ENCODE results near the gene USP25.

The USP25 gene

GRCh38 chr21:15695241-15695640 lies 34.5 kb upstream of the USP25 start:
- Histone ChIP-seq H3K27me3 (ENCODE audit: insufficient read depth, poor library complexity, severe bottlenecking) (no peaks in the 10 kb centered on the region), H3K27ac (replicated peaks) (no peak overlapping the region)

GRCh38 chr21:15701830-15702229 lies 28.0 kb upstream of the USP25 start:
- H3K27me3 ChIP-seq (ENCODE audit: insufficient read depth, poor library complexity, severe bottlenecking), result no peaks in the 10 kb centered on the region
- no peak for DNase-seq (ENCODE audit: low read depth in 1 of 2, low spot score in 1 of 2)
- no peak overlapping the region for H3K4me3 ChIP-seq (replicated peaks; ENCODE audit: insufficient read depth, low read length)
- no peak for TF ChIP-seq REST (IDR thresholded peaks at IDR 0.05; ENCODE audit: insufficient replicate concordance, low read depth)
- no peak for TF ChIP-seq CTCF (IDR thresholded peaks at IDR 0.05; ENCODE audit: insufficient read depth, low read length)
- no peak for TF ChIP-seq POLR2AphosphoS5 (IDR thresholded peaks at IDR 0.05; ENCODE audit: low read depth)
- no peak for TF ChIP-seq GABPA (IDR thresholded peaks at IDR 0.05; ENCODE audit: low read depth)
- TF ChIP-seq SPI1 (IDR thresholded peaks at IDR 0.05; ENCODE audit: borderline replicate concordance, low read depth), result no peak
- no peak overlapping the region for H3K27ac ChIP-seq (replicated peaks)

More at GRCh38 chr21:15695241-15695640, 34.5 kb upstream of the USP25 start:
- DNase-seq (ENCODE audit: low read depth in 1 of 2, low spot score in 1 of 2), result no peak
- no peak overlapping the region for H3K4me3 ChIP-seq (replicated peaks; ENCODE audit: insufficient read depth, low read length)
- no peak for TF ChIP-seq SPI1 (IDR thresholded peaks at IDR 0.05; ENCODE audit: borderline replicate concordance, low read depth)
- no peak for TF ChIP-seq POLR2AphosphoS5 (IDR thresholded peaks at IDR 0.05; ENCODE audit: low read depth)
- TF ChIP-seq CTCF (IDR thresholded peaks at IDR 0.05; ENCODE audit: insufficient read depth, low read length), result no peak
- TF ChIP-seq REST (IDR thresholded peaks at IDR 0.05; ENCODE audit: insufficient replicate concordance, low read depth), result no peak
- no peak for TF ChIP-seq GABPA (IDR thresholded peaks at IDR 0.05; ENCODE audit: low read depth)

- DNase-seq (ENCODE audit: low read depth in 1 of 2, low spot score in 1 of 2), result no peak
- Histone ChIP-seq H3K27ac (replicated peaks) (no peak overlapping the region), H3K27me3 (ENCODE audit: insufficient read depth, poor library complexity, severe bottlenecking) (no peaks in the 10 kb centered on the region), H3K4me3 (replicated peaks; ENCODE audit: insufficient read depth, low read length) (no peak overlapping the region)
- TF ChIP-seq SPI1 (IDR thresholded peaks at IDR 0.05; ENCODE audit: borderline replicate concordance, low read depth) (no peak), REST (IDR thresholded peaks at IDR 0.05; ENCODE audit: insufficient replicate concordance, low read depth) (no peak), POLR2AphosphoS5 (IDR thresholded peaks at IDR 0.05; ENCODE audit: low read depth) (no peak), GABPA (IDR thresholded peaks at IDR 0.05; ENCODE audit: low read depth) (no peak), CTCF (IDR thresholded peaks at IDR 0.05; ENCODE audit: insufficient read depth, low read length) (no peak)
Observed at GRCh38 chr21:15703932-15704331, 25.9 kb upstream of the USP25 start.
